ENCODE results near the gene PARD3B. TPM values are rescaled to one million over a fixed set of nuclear protein-coding genes. Genes with fewer than 3 reads are reported as not detected.

The PARD3B gene
- total and polyA plus RNA-seq, 10 of the 15 experiments (the other 5 are each of a cell fraction or from before 2014, with no cell fraction given): 0.01 to 0.54 (median 0.07) TPM; not detected in 7

DNA sequence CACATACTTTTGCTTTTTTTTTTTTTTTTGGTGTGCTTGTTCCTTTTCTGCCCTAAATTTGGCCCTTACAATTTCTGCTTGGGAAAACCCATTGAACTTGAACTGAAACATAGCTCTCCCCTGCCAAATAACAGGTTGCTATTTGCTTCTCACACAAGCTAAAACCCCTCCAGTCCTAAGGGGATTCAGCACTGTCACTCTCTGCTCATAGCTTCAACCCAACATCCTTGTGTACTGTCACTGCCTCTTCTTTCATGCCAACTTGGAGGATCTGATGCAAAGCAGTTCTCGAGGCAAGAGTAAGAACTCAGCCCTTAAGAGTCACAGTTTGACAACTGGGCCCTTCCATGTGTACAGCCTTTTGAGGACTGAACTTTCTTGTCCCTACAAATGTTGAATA is 1106.4 kb downstream of the PARD3B start:
- no peaks in the 10 kb centered on the region for H3K79me2 ChIP-seq (ENCODE audit: control insufficient read depth, insufficient read depth, low read length)
- H3K27ac ChIP-seq (ENCODE audit: control insufficient read depth, insufficient read depth): no peak overlapping the region
- no peak for TF ChIP-seq RBBP5 (conservative IDR thresholded peaks at IDR 0.05)
- no peak for TF ChIP-seq POLR2AphosphoS2 (IDR thresholded peaks at IDR 0.05; ENCODE audit: low read depth, low read length)
- no peak for TF ChIP-seq CBX3 (IDR thresholded peaks at IDR 0.05; ENCODE audit: borderline replicate concordance, low read depth)
- no peak for TF ChIP-seq IKZF1 (conservative IDR thresholded peaks at IDR 0.05)
- TF ChIP-seq MTA3 (IDR thresholded peaks at IDR 0.05; ENCODE audit: borderline replicate concordance, low read length): no peak
- TF ChIP-seq ZBED1 (IDR thresholded peaks at IDR 0.05; ENCODE audit: borderline replicate concordance): no peak
- no peak for TF ChIP-seq NRF1 (conservative IDR thresholded peaks at IDR 0.05; ENCODE audit: low read depth, low read length)
- TF ChIP-seq BCL11A (IDR thresholded peaks at IDR 0.05; ENCODE audit: low read depth, low read length): no peak
- TF ChIP-seq CHD4 (IDR thresholded peaks at IDR 0.05): no peak
- TF ChIP-seq ATF7 (IDR thresholded peaks at IDR 0.05; ENCODE audit: low read depth): no peak
- TF ChIP-seq GABPA (IDR thresholded peaks at IDR 0.05; ENCODE audit: low read depth): no peak
- no peak for TF ChIP-seq RB1 (IDR thresholded peaks at IDR 0.05; ENCODE audit: borderline replicate concordance)
- no peak for TF ChIP-seq RCOR1 (conservative IDR thresholded peaks at IDR 0.05; ENCODE audit: low read depth, low read length)
- TF ChIP-seq CEBPB (IDR thresholded peaks at IDR 0.05; ENCODE audit: borderline replicate concordance in 1 of 2, low read depth in 2 of 2, low read length in 2 of 2): no peak
- TF ChIP-seq BMI1 (IDR thresholded peaks at IDR 0.05; ENCODE audit: borderline replicate concordance): no peak
- POLR2A ChIA-PET: no interaction called here
- BruUV-seq (replicated peaks): no TSS peak
- H3K9me3 ChIP-seq (replicated peaks; ENCODE audit: control insufficient read depth, insufficient read depth, low read length): no peaks in the 10 kb centered on the region
- SMC1A ChIA-PET (ENCODE audit: uncharacterized antibody, unreplicated experiment): no interaction called here
- ATAC-seq: no peak
- RAD21 ChIA-PET (ENCODE audit: unreplicated experiment): no interaction called here
- H2AFZ ChIP-seq (ENCODE audit: control insufficient read depth, low read depth, low read length): no peak overlapping the region
- peaks cover 3 to 18% of the 10 kb centered on the region in 2 experiments for H3K27me3 ChIP-seq (replicated peaks in 1 of 2; ENCODE audit: control insufficient read depth in 2 of 2, insufficient read depth in 2 of 2, low read length in 1 of 2)
- intact Hi-C loops (cut with micrococcal nuclease; ENCODE audit: unreplicated experiment) (no loop called here), in situ Hi-C loops (cut with MboI) (no loop called here)
- WGBS (ENCODE audit: insufficient coverage, insufficient replicate concordance, low lambda C conversion rate, missing lambda C conversion rate): 0% methylated on average over 1 of the region's 1 CpG
- H4K20me1 ChIP-seq (ENCODE audit: control insufficient read depth, insufficient read depth): no peaks in the 10 kb centered on the region
- H3K36me3 ChIP-seq (ENCODE audit: control insufficient read depth in 2 of 2, insufficient read depth in 2 of 2, low read length in 1 of 2): no peaks in the 10 kb centered on the region
- no peak overlapping the region for H3K4me2 ChIP-seq (ENCODE audit: control insufficient read depth, insufficient read depth)
- no peak for FAIRE-seq
- H3K4me1 ChIP-seq (ENCODE audit: control insufficient read depth, insufficient read depth, low read length): no peaks in the 10 kb centered on the region; the same call in 1 of the 2 replicates
- CTCF ChIA-PET: interaction anchor here (0.9 to 1.3 kb wide), 2 partner anchors 23 to 1327 kb away, joined by 3 read pairs; no protein-coding TSS in a partner anchor
- H3K4me3 ChIP-seq: no peak overlapping the region
- DNase-seq (ENCODE audit: low read depth, low spot score): no peak
- no peak overlapping the region for H3K9ac ChIP-seq (ENCODE audit: control insufficient read depth, insufficient read depth, low read length)
